Hepatocyte (in vitro differentiated cells): ENCODE results near the gene KBTBD8. TPM values are rescaled to one million over a fixed set of nuclear protein-coding genes. Genes with fewer than 3 reads are reported as not detected.

Source experiments
- DNase-seq: peaks from one replicate; pipeline ENCODE4 v3.0.0-alpha.2; 2016; ENCODE audit warnings: low spot score
- H2AFZ ChIP-seq: fragments of 200-600 bp; sonication (generic); 2 replicates; pipeline ENCODE4 v1.6.0; 2016; ENCODE audit warnings: antibody characterized with exemption, mild to moderate bottlenecking
- H3K27ac ChIP-seq: fragments of 200-600 bp; sonication (generic); 2 replicates; pipeline ENCODE4 v1.5.1; 2016; ENCODE audit warnings: mild to moderate bottlenecking
- H3K27me3 ChIP-seq: fragments of 200-600 bp; sonication (generic); 2 replicates; pipeline ENCODE4 v1.6.1; 2016
- H3K36me3 ChIP-seq: fragments of 200-600 bp; sonication (generic); replicated peaks from 2 replicates; pipeline ENCODE4 v1.5.1; 2016; ENCODE audit warnings: low read depth; ENCODE audit not compliant: insufficient read depth
- H3K4me1 ChIP-seq: fragments of 200-600 bp; sonication (generic); 2 replicates; pipeline ENCODE4 v1.5.1; 2016; ENCODE audit warnings: mild to moderate bottlenecking, moderate library complexity; ENCODE audit not compliant: insufficient read depth
- H3K4me2 ChIP-seq: fragments of 200-600 bp; sonication (generic); 2 replicates; pipeline ENCODE4 v1.6.0; 2016
- H3K4me3 ChIP-seq: fragments of 200-600 bp; sonication (generic); 2 replicates; pipeline ENCODE4 v1.5.1; 2016; ENCODE audit warnings: mild to moderate bottlenecking
- H3K79me2 ChIP-seq: fragments of 200-600 bp; sonication (generic); 2 replicates; pipeline ENCODE4 v1.6.0; 2017; ENCODE audit warnings: mild to moderate bottlenecking
- H3K9me2 ChIP-seq: fragments of 200-600 bp; sonication (generic); replicated peaks from 2 replicates; pipeline ENCODE4 v1.6.0; 2017; ENCODE audit warnings: mild to moderate bottlenecking; ENCODE audit not compliant: insufficient read depth
- H3K9me3 ChIP-seq: fragments of 200-600 bp; sonication (generic); 2 replicates; pipeline ENCODE4 v1.5.1; 2016; ENCODE audit warnings: low read depth, mild to moderate bottlenecking
- H4K20me1 ChIP-seq: fragments of 200-600 bp; sonication (generic); 2 replicates; pipeline ENCODE4 v1.6.0; 2016; ENCODE audit warnings: mild to moderate bottlenecking; ENCODE audit not compliant: insufficient read depth, poor library complexity, severe bottlenecking
- CTCF ChIP-seq: fragments of 200-600 bp; sonication (generic); IDR thresholded peaks from 2 replicates; pipeline ENCODE4 v1.5.1; 2016; ENCODE audit warnings: antibody characterized with exemption, mild to moderate bottlenecking; ENCODE audit not compliant: poor library complexity
- EZH2 ChIP-seq: fragments of 200-600 bp; sonication (generic); IDR thresholded peaks from 2 replicates; pipeline ENCODE4 v1.6.1; 2016; ENCODE audit warnings: antibody characterized with exemption, mild to moderate bottlenecking, borderline replicate concordance
- EZH2phosphoT487 ChIP-seq: fragments of 200-600 bp; sonication (generic); IDR thresholded peaks from one replicate; pipeline ENCODE4 v1.6.1; 2018; ENCODE audit warnings: antibody characterized with exemption, mild to moderate bottlenecking, low read depth, moderate library complexity; ENCODE audit not compliant: unreplicated experiment, severe bottlenecking
- WGBS: methylation state at CpG from one replicate; pipeline ENCODE4 v1.1.6; 2016; ENCODE audit warnings: low lambda C conversion rate; ENCODE audit errors: missing lambda C conversion rate; 5-methylcytosine and 5-hydroxymethylcytosine counted together
- polyA plus RNA-seq: library from polyadenylated mRNA; unstranded; fragments of >200 nt; fragmentation: Nextera tagmentation; extraction: Ambion mirVana; gene quantifications from 2 replicates; pipeline ENCODE4 v1.2.1, GENCODE V29; 2016
- total RNA-seq: library from RNA; depleted of rRNA; stranded (reverse); fragments of >200 nt; gene quantifications from 2 replicates; pipeline ENCODE4 v1.2.3, GENCODE V29; 2014

The KBTBD8 gene
- total and polyA plus RNA-seq, 2 experiments from 2014 or later = 3.9 to 14.2 TPM

- Histone ChIP-seq H3K4me1 (no peaks in the 10 kb centered on the region), H3K4me3 (no peak overlapping the region), H3K4me2 (no peak overlapping the region), H4K20me1 (no peaks in the 10 kb centered on the region), H3K79me2 (no peaks in the 10 kb centered on the region), H3K9me2 (no peaks in the 10 kb centered on the region), H2AFZ (no peak overlapping the region), H3K27me3 (no peaks in the 10 kb centered on the region), H3K9me3 (no peaks in the 10 kb centered on the region), H3K27ac (no peak overlapping the region), H3K36me3 (no peaks in the 10 kb centered on the region)
- no peak for DNase-seq
- TF ChIP-seq CTCF (no peak), EZH2 (no peak), EZH2phosphoT487 (no peak)
- WGBS = 90% methylated on average over 1 of the region's 1 CpG
Measured at GRCh38 chr3:66952357-66952756, 45.8 kb upstream of the KBTBD8 start.

- no peaks in the 10 kb centered on the region for H3K27me3 ChIP-seq
Measured at GRCh38 chr3:66953934-66954445, 44.1 kb upstream of the KBTBD8 start.

GRCh38 chr3:66956742-66957141 lies 41.4 kb upstream of the KBTBD8 start:
- no peak overlapping the region for H3K27ac ChIP-seq
- no peaks in the 10 kb centered on the region for H3K27me3 ChIP-seq
- TF ChIP-seq CTCF (no peak), EZH2 (no peak)
- no peaks in the 10 kb centered on the region for H3K36me3 ChIP-seq
- H3K4me2 ChIP-seq = no peak overlapping the region
- no peaks in the 10 kb centered on the region for H4K20me1 ChIP-seq
- H3K9me3 ChIP-seq = no peaks in the 10 kb centered on the region
- H2AFZ ChIP-seq = no peak overlapping the region
- 81% methylated on average over 4 of the region's 4 CpGs for WGBS
- no peak for DNase-seq
- no peaks in the 10 kb centered on the region for H3K79me2 ChIP-seq
- H3K4me1 ChIP-seq = no peaks in the 10 kb centered on the region
- no peaks in the 10 kb centered on the region for H3K9me2 ChIP-seq
- no peak overlapping the region for H3K4me3 ChIP-seq

More at GRCh38 chr3:66953934-66954445, 44.1 kb upstream of the KBTBD8 start:
- Histone ChIP-seq H3K4me3 (no peak overlapping the region), H2AFZ (no peak overlapping the region), H3K4me1 (no peaks in the 10 kb centered on the region), H3K79me2 (no peaks in the 10 kb centered on the region), H3K27ac (no peak overlapping the region), H3K9me3 (no peaks in the 10 kb centered on the region), H3K9me2 (no peaks in the 10 kb centered on the region), H3K4me2 (no peak overlapping the region), H4K20me1 (no peaks in the 10 kb centered on the region), H3K36me3 (no peaks in the 10 kb centered on the region)
- no peak for DNase-seq
- TF ChIP-seq EZH2 (no peak), CTCF (no peak), EZH2phosphoT487 (no peak)
- 90% methylated on average over 4 of the region's 4 CpGs for WGBS

- WGBS = 72% methylated on average over 5 of the region's 5 CpGs
Measured at GRCh38 chr3:66957367-66957766, 40.7 kb upstream of the KBTBD8 start.

More at GRCh38 chr3:66957367-66957766, 40.7 kb upstream of the KBTBD8 start:
- Histone ChIP-seq H3K79me2 (no peaks in the 10 kb centered on the region), H3K27me3 (no peaks in the 10 kb centered on the region), H2AFZ (no peak overlapping the region), H3K4me1 (peaks cover 4% of the 10 kb centered on the region), H3K4me2 (no peak overlapping the region), H3K36me3 (no peaks in the 10 kb centered on the region), H3K4me3 (no peak overlapping the region), H3K9me3 (no peaks in the 10 kb centered on the region), H4K20me1 (no peaks in the 10 kb centered on the region), H3K9me2 (no peaks in the 10 kb centered on the region), H3K27ac (no peak overlapping the region)
- DNase-seq = peak; percentile 35
- TF ChIP-seq EZH2 (no peak), EZH2phosphoT487 (no peak), CTCF (no peak)
